OCI-LY3 (cell line): Measurements from ENCODE around the gene CTXN3.

ENCODE experiments used
- H2AFZ ChIP-seq: fragments of 200-600, 300-600 bp; shearing (Covaris generic); 2 replicates; pipeline ENCODE4 v1.6.0; 2014; ENCODE audit warnings: antibody characterized with exemption, low read depth, low read length
- H3K27ac ChIP-seq: fragments of 200-600, 300-600 bp; sonication (generic); 2 replicates; pipeline ENCODE4 v1.5.1; 2014; ENCODE audit warnings: mild to moderate bottlenecking, low read length, moderate library complexity, mixed read lengths
- H3K27me3 ChIP-seq: fragments of 200-600, 300-600 bp; sonication (generic); 2 replicates; pipeline ENCODE4 v1.6.1; 2014; ENCODE audit warnings: low read depth, low read length, mixed read lengths
- H3K36me3 ChIP-seq: fragments of 200-600, 300-600 bp; sonication (generic); replicated peaks from 2 replicates; pipeline ENCODE3; 2014; ENCODE audit warnings: low read depth, low read length, mixed read lengths
- H3K4me1 ChIP-seq: fragments of 300-600, 200-600 bp; sonication (generic); 2 replicates; pipeline ENCODE4 v1.6.1; 2014; ENCODE audit warnings: low read length, mixed read lengths
- H3K4me2 ChIP-seq: fragments of 200-600, 300-600 bp; sonication (generic); 2 replicates; pipeline ENCODE4 v1.6.1; 2014; ENCODE audit warnings: low read length, mixed read lengths
- H3K4me3 ChIP-seq: fragments of 300-600, 200-600 bp; sonication (generic); 2 replicates; pipeline ENCODE4 v1.5.1; 2014; ENCODE audit warnings: antibody characterized with exemption, mild to moderate bottlenecking, low read length, moderate library complexity
- H3K79me2 ChIP-seq: fragments of 300-600, 200-600 bp; shearing (Covaris generic); 2 replicates; pipeline ENCODE4 v1.6.1; 2014; ENCODE audit warnings: mild to moderate bottlenecking, low read length, mixed read lengths
- H3K9ac ChIP-seq: fragments of 300-600, 200-600 bp; shearing (Covaris generic); 2 replicates; pipeline ENCODE4 v1.6.0; 2014; ENCODE audit warnings: mild to moderate bottlenecking, low read length, moderate library complexity
- H3K9me3 ChIP-seq: fragments of 200-600, 300-600 bp; shearing (Covaris generic); 2 replicates; pipeline ENCODE4 v1.6.1; 2014; ENCODE audit warnings: low read length, mixed read lengths; ENCODE audit not compliant: insufficient read depth
- H4K20me1 ChIP-seq: fragments of 200-600, 300-600 bp; sonication (generic); 2 replicates; pipeline ENCODE4 v1.6.1; 2016; ENCODE audit warnings: low read length, mixed read lengths; ENCODE audit not compliant: insufficient read depth
- CTCF ChIP-seq: fragments of 200-600, 300-600 bp; sonication (generic); IDR thresholded peaks from 2 replicates; pipeline ENCODE4 v1.5.1; 2014; ENCODE audit warnings: antibody characterized with exemption, low read length, low read depth
- EZH2phosphoT487 ChIP-seq: fragments of 200-600 bp; shearing (Covaris generic); IDR thresholded peaks from 2 replicates; pipeline ENCODE4 v1.6.1; 2018; ENCODE audit warnings: antibody characterized with exemption, mixed run types, low read depth

CTXN3 gene

GRCh38 chr5:127615916-127616315, 33.0 kb upstream of the CTXN3 start:
- H3K9me3 ChIP-seq: no peaks in the 10 kb centered on the region
- TF ChIP-seq EZH2phosphoT487: no peak
- no peak for TF ChIP-seq CTCF
- H4K20me1 ChIP-seq: no peaks in the 10 kb centered on the region
- H3K27me3 ChIP-seq: no peaks in the 10 kb centered on the region
- no peak overlapping the region for H3K9ac ChIP-seq
- H3K79me2 ChIP-seq: no peaks in the 10 kb centered on the region
- no peaks in the 10 kb centered on the region for H3K4me1 ChIP-seq
- H3K4me2 ChIP-seq: no peak overlapping the region
- H3K36me3 ChIP-seq: no peaks in the 10 kb centered on the region
- H3K4me3 ChIP-seq: no peak overlapping the region
- H2AFZ ChIP-seq: no peak overlapping the region
- no peak overlapping the region for H3K27ac ChIP-seq

- Histone ChIP-seq H2AFZ (no peak overlapping the region), H3K4me3 (no peak overlapping the region), H3K9ac (no peak overlapping the region), H3K36me3 (no peaks in the 10 kb centered on the region), H4K20me1 (no peaks in the 10 kb centered on the region), H3K4me1 (no peaks in the 10 kb centered on the region), H3K27ac (no peak overlapping the region), H3K79me2 (no peaks in the 10 kb centered on the region), H3K9me3 (no peaks in the 10 kb centered on the region), H3K4me2 (no peak overlapping the region), H3K27me3 (no peaks in the 10 kb centered on the region)
- TF ChIP-seq CTCF: no peak
- no peak for TF ChIP-seq EZH2phosphoT487
Observed at GRCh38 chr5:127619908-127620479, 28.9 kb upstream of the CTXN3 start.

GRCh38 chr5:127621601-127622325, 27.1 kb upstream of the CTXN3 start:
- Histone ChIP-seq H3K36me3 (no peaks in the 10 kb centered on the region), H3K27ac (no peak overlapping the region), H3K4me3 (no peak overlapping the region), H3K27me3 (no peaks in the 10 kb centered on the region), H3K9me3 (no peaks in the 10 kb centered on the region), H2AFZ (no peak overlapping the region), H3K9ac (no peak overlapping the region), H3K4me2 (no peak overlapping the region), H3K79me2 (no peaks in the 10 kb centered on the region), H4K20me1 (no peaks in the 10 kb centered on the region), H3K4me1 (no peaks in the 10 kb centered on the region)
- TF ChIP-seq EZH2phosphoT487 (no peak), CTCF (no peak)

GRCh38 chr5:127634007-127634406, 14.9 kb upstream of the CTXN3 start:
- H3K36me3 ChIP-seq: no peaks in the 10 kb centered on the region
- no peaks in the 10 kb centered on the region for H3K79me2 ChIP-seq
- no peaks in the 10 kb centered on the region for H3K4me1 ChIP-seq
- no peak overlapping the region for H3K27ac ChIP-seq
- no peaks in the 10 kb centered on the region for H4K20me1 ChIP-seq
- no peak overlapping the region for H3K4me2 ChIP-seq
- H3K9me3 ChIP-seq: no peaks in the 10 kb centered on the region
- H3K4me3 ChIP-seq: no peak overlapping the region
- TF ChIP-seq CTCF (no peak), EZH2phosphoT487 (no peak)
- H3K9ac ChIP-seq: no peak overlapping the region
- H3K27me3 ChIP-seq: no peaks in the 10 kb centered on the region
- no peak overlapping the region for H2AFZ ChIP-seq
